ENCODE results near the gene TCERG1L.

GRCh38 chr10:131259535-131259934 is 52.0 kb downstream of the TCERG1L start:
- TF ChIP-seq IRF1 (CRISPR knock-in tag; IDR thresholded peaks at IDR 0.05) (no peak), FOXP4 (CRISPR knock-in tag; IDR thresholded peaks at IDR 0.05) (no peak), ATF6 (CRISPR knock-in tag; IDR thresholded peaks at IDR 0.05) (no peak), CTCF (IDR thresholded peaks at IDR 0.05) (no peak), IRF2 (CRISPR knock-in tag; IDR thresholded peaks at IDR 0.05; ENCODE audit: borderline replicate concordance, low read depth) (no peak), ZNF425 (CRISPR knock-in tag; conservative IDR thresholded peaks at IDR 0.05) (no peak), PRDM15 (CRISPR knock-in tag; IDR thresholded peaks at IDR 0.05) (no peak), CBFB (CRISPR knock-in tag; IDR thresholded peaks at IDR 0.05; ENCODE audit: low read depth) (no peak), ATF3 (CRISPR knock-in tag; conservative IDR thresholded peaks at IDR 0.05) (no peak)

Data from WTC11 (cell line).